GM19455 (cell line): Measurements from ENCODE around the gene ADNP.

Source experiments
- ATAC-seq: cut with Tn5 transposase; IDR thresholded peaks from one replicate; pipeline ENCODE4 v1.9.1; 2021; ENCODE audit not compliant: unreplicated experiment

The ADNP gene

DNA sequence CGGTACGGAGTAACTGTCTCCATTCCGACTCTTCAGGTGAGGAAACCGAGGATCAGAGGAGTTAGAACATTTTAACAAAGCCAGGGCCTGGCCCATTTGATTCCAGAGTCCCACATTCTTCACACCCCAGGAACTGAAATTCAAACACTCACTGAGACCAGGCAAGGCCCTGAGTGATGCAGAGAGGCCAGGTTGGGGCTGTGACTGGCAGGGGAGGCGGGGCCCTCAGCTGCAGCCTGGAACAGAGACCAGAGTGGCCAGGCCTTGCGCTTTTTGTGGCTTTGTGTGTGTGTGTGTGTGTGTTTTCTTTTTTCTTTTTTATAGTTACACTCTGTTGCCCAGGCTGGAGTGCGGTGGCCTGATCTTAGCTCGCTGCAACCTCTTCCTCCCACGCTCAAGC is 79.2 kb downstream of the ADNP start:
- ATAC-seq, result no peak

DNA sequence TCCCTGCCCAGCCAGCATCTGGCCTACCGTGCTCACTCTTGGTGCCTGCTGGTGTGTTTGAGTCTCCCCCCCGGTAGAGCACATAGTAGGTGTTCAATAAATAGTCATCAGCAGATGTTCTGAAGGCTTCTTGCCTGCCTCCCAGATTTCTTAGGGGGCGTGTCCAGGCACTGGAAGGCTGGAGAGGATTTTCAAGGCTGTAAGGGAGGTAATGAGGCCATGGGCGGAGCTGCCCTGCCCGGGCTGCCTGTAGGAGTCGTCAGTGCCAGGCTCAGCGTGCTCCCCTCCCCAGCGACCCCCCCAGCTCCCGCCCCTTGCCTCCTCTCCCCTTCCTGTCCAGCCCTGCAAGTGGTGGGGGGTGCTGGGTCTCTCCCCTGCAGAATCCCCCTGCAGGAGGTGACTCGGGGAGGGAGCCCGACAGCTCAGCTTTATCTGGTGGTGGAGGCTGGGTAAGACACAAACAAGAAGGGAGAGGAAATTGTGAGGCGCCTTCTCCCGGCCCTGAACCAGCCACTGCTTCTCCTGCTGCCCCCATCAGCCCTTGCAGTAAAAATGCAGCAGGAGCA is 80.4 kb downstream of the ADNP start:
- no peak for ATAC-seq

DNA sequence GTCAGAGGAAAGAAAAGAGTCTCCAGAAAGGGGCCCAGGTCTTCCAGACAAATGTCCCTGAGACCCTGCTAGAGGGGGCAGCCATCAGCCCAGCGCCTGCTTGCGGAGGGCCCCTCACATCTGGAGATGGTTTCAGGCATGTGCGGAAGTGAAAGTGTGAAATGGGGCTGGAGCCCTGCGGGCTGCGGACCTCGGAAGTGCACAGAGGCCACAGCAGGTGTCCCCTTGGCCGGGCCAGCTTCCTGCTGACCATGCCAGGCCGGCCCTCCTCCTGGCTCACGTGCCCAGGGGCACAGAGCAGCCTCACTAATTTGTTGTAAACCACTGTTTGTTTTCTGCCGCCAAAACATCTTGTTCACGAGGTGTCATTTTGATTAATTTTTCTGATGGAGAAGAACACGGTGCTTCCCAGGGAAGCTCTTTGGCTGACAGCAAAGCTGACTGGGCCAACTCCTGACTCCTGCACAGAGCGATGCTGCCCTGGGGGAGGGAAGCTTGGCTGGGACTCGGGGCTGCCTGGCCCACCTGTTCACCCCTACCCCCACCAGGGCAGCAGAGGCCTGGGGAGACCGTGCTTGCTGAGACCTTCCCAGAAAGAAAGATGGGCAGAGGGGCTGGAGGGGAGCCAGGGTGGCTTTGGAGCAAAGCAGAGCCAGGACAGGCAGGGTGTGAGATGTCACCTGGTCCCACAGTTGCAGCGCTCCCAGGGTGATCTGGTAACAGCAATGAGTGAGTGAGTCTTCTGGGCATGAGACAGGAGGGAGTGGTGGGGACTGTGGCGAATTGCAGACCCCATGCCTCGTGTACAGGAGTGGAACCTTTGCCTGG is 82.2 kb downstream of the ADNP start:
- ATAC-seq, result no peak

DNA sequence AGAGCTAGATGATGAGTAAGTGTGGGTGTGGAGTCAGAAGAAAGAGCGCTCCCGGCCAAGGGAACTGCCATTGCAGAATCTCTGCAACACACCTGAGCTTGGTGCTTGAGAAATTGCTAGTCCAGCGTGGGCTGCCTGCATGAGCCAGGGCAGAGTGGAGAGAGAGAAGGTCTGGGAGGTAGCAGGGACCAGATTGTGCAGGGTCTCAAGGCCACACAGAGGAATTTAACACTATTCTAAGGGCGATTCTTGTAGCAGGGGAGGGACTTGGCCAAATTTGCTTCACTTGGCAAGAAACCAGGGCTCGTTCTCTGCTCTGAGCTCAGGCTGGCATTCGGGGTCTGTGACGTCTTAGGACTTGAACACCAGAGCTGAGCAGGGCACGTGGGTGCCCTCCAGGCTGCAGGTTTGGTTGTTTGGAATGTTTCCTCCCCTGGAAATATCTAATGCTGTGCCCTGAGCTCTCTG is 82.9 kb downstream of the ADNP start:
- no peak for ATAC-seq

DNA sequence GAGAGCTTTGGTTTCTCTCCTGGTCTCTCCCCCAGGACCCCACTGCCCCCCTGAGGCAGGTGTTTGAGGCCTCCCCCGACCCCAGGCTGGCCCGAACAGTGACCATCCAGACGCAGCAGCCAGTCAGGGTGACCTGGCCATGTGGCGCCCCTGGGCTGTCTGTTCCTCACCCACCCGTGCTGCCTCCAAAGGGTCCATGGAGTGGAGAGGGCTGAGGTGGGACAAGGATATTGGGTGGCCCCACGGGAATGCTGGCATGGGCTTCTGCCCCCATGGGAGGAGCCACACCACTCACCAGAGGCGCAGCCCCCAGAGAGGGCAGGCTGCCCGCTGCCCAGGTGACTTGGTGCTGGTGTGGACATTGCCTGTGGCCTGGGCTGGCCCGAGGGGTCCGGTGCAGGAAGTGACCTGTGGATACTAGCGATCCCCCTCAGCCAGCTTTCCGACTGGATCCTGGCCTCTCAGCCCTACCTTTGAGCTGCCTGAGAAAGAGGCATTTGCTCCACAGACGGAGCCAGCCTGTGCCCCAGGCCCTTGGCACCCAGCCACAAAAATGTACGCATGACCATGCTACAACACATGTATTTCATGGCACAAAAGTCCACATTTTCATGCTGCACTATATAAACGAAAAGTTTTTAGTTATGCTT is 85.5 kb downstream of the ADNP start:
- no peak for ATAC-seq

DNA sequence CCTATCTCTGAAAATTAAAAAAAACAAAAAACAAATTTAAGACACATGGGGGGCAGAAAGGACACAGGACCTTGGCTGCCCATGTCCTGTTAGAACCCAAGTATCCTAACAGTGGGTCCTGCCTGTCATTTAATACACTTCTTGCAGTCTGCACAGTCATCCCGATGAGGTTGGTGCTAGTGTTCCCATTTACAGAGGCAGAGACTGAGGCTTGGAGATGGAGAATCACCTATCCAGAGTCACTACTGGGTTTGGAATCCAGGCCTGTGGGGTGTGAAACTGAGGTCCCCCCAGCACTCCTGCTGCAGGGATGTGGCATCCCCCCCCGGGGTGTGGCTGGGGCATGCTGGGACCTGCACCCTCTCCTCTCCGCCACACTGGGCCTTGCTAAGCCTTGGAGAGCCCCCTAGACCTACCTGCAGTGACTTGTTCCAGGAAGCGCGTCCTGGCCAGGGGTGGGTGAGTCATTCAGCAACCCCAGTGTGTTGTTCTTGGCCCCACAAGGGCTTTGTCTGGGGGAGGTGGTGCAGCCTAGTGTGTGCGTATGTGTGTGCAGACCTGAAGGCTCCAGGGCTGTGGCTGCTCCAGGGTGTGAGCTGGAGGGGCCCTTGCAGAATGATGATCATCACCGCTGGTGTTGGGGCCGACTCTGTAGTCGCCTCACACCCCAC is 86.7 kb downstream of the ADNP start:
- ATAC-seq, result peak; percentile 89

DNA sequence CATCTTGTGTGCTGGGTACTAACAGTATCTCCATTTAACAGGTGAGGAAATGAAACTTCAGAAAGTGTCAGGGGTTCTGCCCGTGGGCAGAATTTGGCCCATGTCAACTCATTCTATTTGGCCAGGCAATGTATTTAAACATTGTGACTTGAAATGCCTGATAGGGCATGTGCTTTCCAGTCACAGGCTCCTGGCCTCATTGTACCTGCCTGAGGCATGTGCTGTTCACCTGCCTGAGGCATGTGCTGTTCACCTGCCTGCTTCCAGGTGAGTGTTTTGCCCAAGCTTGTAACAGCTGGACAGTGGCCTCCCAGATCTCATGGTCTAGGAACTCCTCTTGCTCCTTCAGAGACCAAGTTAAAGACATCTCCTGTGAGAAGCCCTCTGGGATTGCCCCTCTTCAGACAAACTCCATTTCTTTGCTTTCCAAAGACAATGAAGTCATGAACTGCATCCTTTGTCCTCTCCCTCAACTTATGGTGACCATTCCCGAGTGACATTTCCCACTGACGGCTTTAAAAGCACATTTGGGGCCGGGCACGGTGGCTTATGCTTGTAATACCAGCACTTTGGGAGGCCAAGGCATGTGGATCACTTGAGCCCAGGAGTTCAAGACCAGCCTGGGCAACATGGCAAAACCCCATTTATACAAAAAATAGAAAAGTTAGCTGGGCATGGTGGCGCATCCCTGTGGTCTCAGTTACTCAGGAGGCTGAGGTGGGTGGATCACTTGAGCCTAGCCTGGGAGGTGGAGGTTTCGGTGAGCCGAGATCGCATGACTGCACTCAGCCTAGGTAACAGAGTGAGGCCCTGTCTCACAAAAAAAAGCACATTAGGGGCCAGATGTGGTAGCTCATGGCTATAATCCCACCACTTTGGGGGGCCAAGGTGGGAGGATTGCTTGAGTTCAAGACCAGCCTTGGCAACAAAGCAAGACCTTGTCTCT is 87.6 kb downstream of the ADNP start:
- ATAC-seq, result no peak

DNA sequence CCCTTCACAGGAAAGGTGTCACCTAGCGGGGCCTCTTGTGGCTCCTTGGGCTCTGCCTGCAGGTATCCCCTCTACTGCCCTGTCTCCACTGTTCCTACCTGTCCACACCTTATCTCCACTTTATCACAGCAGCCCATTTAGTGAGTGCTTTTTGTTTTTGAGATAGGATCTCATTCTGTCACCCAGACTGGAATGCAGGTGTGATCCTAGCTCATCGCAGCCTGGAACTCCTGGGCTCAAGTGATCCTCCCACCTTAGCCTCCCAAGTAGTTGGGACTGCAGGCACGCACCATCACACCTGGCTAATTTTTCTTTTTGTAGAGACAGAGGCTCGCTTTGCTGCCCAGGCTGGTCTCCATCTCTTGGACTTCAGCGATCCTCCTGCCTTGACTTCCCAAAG is 88.4 kb downstream of the ADNP start:
- no peak for ATAC-seq
